PC-3 (cell line): ENCODE data around the gene PIGL.

Experiments used
- EZH2 ChIP-seq: fragments of 300-600 bp; sonication (generic); IDR thresholded peaks from one replicate; pipeline ENCODE4 v1.6.1; 2017; ENCODE audit warnings: antibody characterized with exemption, mild to moderate bottlenecking, low read length; ENCODE audit not compliant: unreplicated experiment
- EZH2phosphoT487 ChIP-seq: fragments of 300-600 bp; sonication (generic); IDR thresholded peaks from 2 replicates; pipeline ENCODE4 v1.6.1; 2018; ENCODE audit warnings: mild to moderate bottlenecking, antibody characterized with exemption, low read length, borderline replicate concordance
- TF ChIP-seq, protein P1 (sequence below): fragments of 300-600 bp; sonication (generic); conservative IDR thresholded peaks from 2 replicates; pipeline ENCODE4 v1.5.1; 2017; ENCODE audit warnings: antibody characterized with exemption, low read depth, mild to moderate bottlenecking, low read length

DNA sequence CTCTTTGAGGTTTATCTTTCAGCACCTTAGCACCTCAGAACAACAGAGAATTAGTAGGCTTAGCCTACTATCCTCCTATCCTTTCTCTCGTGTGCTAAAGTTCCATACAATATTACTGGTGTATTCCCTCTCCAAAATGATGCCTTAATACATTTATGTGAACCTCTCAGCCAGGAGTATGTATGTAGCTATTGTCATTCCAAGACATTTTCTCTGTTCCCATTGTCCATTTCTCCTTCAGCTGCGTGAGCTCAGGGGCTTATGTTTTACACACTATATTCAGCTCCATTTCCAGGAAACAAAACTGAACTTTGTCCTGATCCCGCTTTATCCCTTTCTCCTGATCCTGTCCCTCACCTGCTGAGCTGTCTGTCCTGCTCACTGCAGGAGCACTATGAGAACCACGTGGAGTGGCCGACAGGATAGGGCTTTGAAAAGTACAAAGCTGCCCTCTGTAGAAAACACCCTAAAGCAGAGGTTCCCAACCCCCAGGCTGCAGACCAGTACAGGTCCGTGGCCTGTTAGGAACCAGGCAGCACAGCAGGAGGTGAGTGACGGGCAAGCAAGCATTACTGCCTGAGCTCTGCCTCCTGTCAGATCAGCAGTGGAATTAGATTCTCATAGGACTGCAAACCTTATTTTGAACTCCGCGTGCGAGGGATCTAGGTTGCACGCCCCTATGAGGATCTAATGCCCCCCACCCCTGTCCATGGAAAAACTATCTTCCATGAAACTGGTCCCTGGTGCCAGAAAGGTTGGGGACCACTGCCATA, 80.5 kb downstream of the PIGL start:
- TF ChIP-seq, protein P1, sequence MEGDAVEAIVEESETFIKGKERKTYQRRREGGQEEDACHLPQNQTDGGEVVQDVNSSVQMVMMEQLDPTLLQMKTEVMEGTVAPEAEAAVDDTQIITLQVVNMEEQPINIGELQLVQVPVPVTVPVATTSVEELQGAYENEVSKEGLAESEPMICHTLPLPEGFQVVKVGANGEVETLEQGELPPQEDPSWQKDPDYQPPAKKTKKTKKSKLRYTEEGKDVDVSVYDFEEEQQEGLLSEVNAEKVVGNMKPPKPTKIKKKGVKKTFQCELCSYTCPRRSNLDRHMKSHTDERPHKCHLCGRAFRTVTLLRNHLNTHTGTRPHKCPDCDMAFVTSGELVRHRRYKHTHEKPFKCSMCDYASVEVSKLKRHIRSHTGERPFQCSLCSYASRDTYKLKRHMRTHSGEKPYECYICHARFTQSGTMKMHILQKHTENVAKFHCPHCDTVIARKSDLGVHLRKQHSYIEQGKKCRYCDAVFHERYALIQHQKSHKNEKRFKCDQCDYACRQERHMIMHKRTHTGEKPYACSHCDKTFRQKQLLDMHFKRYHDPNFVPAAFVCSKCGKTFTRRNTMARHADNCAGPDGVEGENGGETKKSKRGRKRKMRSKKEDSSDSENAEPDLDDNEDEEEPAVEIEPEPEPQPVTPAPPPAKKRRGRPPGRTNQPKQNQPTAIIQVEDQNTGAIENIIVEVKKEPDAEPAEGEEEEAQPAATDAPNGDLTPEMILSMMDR: no peak
- TF ChIP-seq EZH2 (no peak), EZH2phosphoT487 (no peak)
